GM21515 (cell line): ENCODE data around the gene AK3.

Experiments
- ATAC-seq: cut with Tn5 transposase; IDR thresholded peaks from one replicate; pipeline ENCODE4 v1.9.1; 2021; ENCODE audit not compliant: unreplicated experiment

Gene AK3

DNA sequence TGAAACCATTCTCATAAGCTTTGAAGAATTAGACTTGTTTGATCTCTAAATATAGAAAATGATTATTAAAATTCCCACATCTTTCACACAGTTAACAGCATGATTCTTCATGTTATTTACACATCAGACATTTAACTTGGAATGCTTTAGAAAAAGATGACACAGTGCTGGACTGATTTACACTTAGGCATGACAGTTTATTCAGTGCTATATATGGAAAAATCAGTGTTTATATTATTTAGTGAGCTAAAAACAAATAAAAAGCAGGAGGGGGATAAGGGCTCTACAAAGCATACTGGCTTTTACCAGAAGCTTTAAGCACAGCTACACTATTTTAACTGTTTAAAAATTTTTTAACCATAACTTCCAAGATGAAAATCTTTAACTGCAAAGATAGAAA lies 31.6 kb downstream of the AK3 start:
- ATAC-seq = no peak

DNA sequence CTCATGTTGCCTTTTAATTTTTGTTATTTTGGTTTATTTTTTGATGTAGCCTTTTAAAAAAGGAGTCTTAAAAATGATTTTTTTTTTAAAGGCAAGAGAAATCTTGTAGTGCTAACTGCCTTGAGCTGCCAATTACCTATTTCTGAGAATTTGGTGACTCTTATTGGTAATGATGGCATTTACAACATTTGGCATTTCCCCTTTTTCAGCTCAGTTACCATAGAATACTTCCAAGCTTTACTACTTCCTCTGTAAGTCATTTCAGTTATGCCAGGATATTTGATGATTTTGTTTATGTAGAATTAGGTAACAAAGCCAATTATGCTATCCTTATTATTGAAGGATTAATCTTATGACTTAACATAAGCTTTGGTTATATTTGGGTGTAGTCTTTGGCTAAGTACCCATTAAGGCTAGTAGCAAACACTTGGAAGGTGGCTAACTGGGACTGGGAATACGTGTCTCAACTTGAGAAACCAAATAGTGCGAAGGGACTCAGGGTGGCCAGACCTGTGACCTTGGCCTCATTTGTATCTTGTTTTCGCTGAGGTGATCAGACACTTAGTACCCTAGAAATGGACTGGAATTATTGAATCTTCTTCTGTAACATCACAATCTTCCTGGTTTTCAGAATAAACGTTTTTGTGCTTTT lies 33.9 kb downstream of the AK3 start:
- ATAC-seq = no peak

- ATAC-seq = no peak
These were observed 35.0 kb downstream of the AK3 start for GRCh38 chr9:4706021-4706420.

- no peak for ATAC-seq
These were observed 36.9 kb downstream of the AK3 start for GRCh38 chr9:4704129-4704528.

DNA sequence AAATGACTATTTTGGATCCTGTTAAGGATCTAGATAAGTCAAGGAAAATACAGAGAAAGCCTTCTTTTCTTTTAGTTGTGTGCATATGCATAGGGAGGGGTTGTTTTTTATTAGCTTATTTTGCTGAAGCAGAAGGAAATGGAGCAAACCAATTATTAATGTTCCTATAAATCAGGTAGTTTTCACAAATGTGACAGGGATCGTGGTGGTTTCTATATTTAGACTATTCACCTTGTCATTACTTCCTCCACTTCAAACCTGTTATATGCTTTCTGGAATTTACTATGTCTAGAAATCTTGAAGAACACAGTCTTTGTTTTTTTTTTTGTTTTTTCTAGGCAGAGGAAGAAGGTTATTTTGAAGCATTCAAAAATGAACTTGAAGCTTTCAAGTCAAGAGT lies 39.5 kb downstream of the AK3 start:
- no peak for ATAC-seq

GRCh38 chr9:4700932-4701331 lies 40.1 kb downstream of the AK3 start:
- ATAC-seq = no peak

DNA sequence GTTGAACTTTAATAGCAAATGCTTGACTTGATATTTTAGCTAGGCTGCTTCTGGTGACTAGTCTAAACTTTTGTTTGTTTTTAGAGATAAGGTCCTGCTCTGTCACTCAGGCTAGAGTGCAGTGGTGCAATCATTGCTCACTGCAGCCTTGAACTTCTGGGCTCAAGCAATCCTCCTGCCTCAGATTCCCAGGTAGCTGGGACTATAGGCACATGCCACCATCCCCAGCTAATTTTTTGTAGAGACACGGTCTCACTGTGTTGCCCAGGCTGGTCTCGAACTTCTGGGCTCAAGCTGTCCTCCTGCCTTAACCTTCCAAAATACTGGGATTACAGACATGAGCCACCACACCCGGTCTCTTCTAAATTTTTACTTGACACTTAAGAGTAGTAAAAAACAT lies 40.9 kb downstream of the AK3 start:
- ATAC-seq = no peak

- ATAC-seq = no peak
These were observed 49.2 kb downstream of the AK3 start for GRCh38 chr9:4691795-4692194.

DNA sequence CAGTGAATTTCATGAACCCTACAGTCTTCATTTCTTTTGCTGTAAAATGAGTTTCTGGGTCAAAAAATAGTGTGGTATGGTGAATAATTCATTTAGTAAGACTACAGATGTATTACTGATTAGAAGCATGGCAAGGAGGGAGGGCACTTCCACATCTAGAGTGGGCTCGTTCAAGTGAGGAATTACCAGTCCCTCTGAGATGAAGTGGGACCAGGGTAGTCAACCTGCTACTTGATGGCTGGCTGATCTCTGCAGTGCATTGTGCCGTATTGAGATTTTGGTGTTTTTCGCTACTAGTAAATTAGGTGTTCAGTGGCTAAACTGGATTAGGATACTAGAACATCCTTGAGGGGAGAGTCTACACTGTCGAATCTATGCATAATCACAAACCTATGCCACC lies 50.9 kb downstream of the AK3 start:
- peak; percentile 33 for ATAC-seq

DNA sequence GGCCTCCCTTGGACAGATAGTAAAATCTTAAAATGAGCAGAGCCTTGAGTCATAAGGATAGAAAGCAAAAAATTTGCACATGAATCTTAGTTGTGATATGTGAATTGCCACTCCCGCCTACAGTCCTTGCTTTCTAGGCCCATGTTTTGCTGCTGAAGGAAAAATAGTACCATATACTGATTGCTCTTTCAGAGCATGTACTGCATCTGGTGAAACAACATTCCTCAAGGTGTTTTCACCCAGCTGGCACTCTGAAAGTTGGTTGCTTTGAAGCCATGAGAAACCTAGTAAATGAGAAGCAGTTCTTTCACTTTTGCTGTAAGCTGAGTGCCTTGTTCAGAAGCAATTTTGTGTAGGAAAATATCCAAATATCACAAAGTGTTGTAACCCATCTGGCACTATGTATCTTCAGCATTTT lies 51.3 kb downstream of the AK3 start:
- ATAC-seq = peak; percentile 70

DNA sequence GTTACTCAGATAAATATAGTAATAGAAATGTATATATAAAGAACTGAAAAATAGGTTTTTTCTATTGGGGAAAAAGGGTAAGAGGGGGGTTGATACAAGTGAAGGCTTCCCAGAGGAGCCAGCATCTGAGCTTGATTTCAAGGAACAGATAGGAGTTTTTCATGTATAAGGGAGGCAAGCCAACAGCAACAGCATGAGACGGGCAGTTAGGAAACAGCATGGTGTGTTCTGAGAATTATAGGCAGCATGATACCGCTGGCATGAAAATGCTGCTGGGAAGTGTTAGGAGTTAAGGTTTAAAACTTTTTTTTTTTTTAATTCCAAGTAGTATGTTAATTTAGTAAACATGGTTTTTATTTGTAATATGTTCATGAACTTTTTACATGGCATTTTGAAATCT lies 52.0 kb downstream of the AK3 start:
- ATAC-seq = no peak

- no peak for ATAC-seq
These were observed 54.4 kb downstream of the AK3 start for GRCh38 chr9:4686584-4686983.

GRCh38 chr9:4686112-4686511 lies 54.9 kb downstream of the AK3 start:
- ATAC-seq = no peak

GRCh38 chr9:4684820-4685219 lies 56.2 kb downstream of the AK3 start:
- ATAC-seq = no peak

GRCh38 chr9:4680750-4681149 lies 60.3 kb downstream of the AK3 start:
- no peak for ATAC-seq

- no peak for ATAC-seq
These were observed 60.9 kb downstream of the AK3 start for GRCh38 chr9:4680173-4680525.

GRCh38 chr9:4679268-4680172 lies 61.5 kb downstream of the AK3 start, which contains the start of gene CDC37L1:
Gene CDC37L1, plus strand, starts transcription at chr9:4679569. Its CDS starts 199 bp downstream, at chr9:4679768.
- ATAC-seq = peak; percentile 95

GRCh38 chr9:4678679-4679267 lies 62.2 kb downstream of the AK3 start:
- peak; percentile 15 for ATAC-seq

GRCh38 chr9:4677392-4677791 lies 63.6 kb downstream of the AK3 start:
- ATAC-seq = no peak

DNA sequence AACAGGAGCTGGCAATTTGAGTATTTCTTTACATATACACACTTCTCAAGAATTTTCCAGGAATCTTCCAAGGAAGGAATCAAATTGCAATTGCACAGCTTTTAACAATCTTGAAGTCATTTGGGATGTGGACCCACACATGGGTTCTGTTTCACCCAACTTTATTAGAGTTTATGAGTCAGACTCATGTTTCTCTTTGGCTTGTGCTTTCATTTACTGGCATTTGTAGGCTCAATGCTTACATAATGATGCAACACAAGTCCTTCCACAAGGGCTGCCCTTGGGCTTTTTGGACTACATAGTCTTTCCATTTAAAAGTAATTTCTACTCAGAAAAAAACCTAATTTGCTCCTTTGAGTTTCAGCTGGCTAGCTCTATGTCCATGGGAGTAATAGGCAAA lies 66.2 kb downstream of the AK3 start:
- ATAC-seq = no peak

GRCh38 chr9:4671737-4672136 lies 69.3 kb downstream of the AK3 start:
- no peak for ATAC-seq

GRCh38 chr9:4670591-4670990 lies 70.4 kb downstream of the AK3 start:
- ATAC-seq = no peak
